LNCAP (cell line): ENCODE results near the gene PPA1.

ENCODE experiments used
- TF ChIP-seq, protein P1 (sequence below): fragments of 450-650 bp; IDR thresholded peaks from 2 replicates; pipeline ENCODE4 v1.5.1; 2017; ENCODE audit warnings: mild to moderate bottlenecking

PPA1 gene

GRCh38 chr10:70166394-70166793 is 66.8 kb downstream of the PPA1 start:
- TF ChIP-seq, protein P1, sequence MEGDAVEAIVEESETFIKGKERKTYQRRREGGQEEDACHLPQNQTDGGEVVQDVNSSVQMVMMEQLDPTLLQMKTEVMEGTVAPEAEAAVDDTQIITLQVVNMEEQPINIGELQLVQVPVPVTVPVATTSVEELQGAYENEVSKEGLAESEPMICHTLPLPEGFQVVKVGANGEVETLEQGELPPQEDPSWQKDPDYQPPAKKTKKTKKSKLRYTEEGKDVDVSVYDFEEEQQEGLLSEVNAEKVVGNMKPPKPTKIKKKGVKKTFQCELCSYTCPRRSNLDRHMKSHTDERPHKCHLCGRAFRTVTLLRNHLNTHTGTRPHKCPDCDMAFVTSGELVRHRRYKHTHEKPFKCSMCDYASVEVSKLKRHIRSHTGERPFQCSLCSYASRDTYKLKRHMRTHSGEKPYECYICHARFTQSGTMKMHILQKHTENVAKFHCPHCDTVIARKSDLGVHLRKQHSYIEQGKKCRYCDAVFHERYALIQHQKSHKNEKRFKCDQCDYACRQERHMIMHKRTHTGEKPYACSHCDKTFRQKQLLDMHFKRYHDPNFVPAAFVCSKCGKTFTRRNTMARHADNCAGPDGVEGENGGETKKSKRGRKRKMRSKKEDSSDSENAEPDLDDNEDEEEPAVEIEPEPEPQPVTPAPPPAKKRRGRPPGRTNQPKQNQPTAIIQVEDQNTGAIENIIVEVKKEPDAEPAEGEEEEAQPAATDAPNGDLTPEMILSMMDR = no peak

GRCh38 chr10:70164163-70164562 is 69.1 kb downstream of the PPA1 start:
- TF ChIP-seq, protein P1 = no peak

DNA sequence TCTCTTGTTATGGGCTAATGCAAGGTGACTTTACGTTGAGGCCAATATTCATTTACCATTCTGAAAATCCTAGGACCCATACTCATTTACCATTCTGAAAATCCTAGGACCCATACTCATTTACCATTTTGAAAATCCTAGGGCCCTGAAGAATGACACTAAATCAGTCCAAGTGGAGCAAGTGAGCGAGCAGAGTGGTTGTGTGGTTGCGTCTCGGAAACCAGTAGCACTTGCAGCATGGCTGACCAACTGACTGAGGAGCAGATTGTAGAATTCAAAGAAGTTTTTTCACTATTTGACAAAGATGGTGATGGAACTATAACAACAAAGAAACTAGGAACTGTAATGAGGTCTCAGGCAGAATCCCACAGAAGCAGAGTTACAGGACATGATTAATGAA is 69.8 kb downstream of the PPA1 start:
- TF ChIP-seq, protein P1 = no peak

DNA sequence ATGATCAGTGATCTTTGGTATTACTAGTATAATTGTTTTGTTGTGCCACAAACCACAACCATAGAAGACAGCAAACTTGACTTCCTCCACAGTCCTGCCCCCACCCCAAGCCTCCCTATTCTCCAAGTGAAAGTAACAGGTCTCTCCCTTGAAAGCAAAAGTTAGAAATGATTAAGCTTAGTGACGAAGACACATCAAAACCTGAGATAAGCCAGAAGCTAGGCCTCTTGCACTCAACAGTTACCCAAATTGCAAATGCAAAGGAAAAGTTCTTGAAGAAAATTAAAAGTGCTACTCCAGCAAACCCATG is 70.4 kb downstream of the PPA1 start:
- TF ChIP-seq, protein P1 = no peak

- TF ChIP-seq, protein P1 = no peak
Measured at GRCh38 chr10:70162151-70162891, 70.9 kb downstream of the PPA1 start.

- TF ChIP-seq, protein P1 = no peak
Measured at GRCh38 chr10:70160798-70161197, 72.4 kb downstream of the PPA1 start.

DNA sequence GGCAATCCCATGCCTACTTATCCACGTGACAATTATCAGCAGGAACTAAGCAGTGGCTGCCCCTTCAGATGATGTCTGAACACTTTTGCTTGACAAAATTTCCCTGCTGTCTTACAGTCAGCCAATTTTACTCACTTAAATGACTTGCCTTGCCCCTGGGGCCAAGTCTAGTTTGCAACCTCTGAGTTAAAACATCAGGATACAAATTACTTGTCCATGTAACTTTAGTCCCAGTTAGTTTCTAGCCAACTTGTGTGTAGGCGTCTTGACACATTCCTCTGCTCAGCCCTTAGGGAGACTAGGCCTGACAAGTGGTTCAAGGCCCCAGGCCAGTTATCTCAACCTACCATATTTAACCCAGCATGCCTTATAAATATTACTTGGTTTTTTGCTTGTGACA is 75.1 kb downstream of the PPA1 start:
- TF ChIP-seq, protein P1 = no peak
